ENCODE results near the gene IGFBP7.

The IGFBP7 gene

GRCh38 chr4:57020467-57021101 lies 89.6 kb downstream of the IGFBP7 start:
- TF ChIP-seq TAF1 (IDR thresholded peaks at IDR 0.05; ENCODE audit: borderline replicate concordance, insufficient read depth, low read length) = no peak
- TF ChIP-seq POLR2AphosphoS5 (IDR thresholded peaks at IDR 0.05; ENCODE audit: low read depth, low read length) = no peak
- TF ChIP-seq FOXP2 (optimal IDR thresholded peaks at IDR 0.05; ENCODE audit: borderline replicate concordance, extremely low read depth, extremely low read length, insufficient read depth) = no peak
- no peak for TF ChIP-seq SIN3A (IDR thresholded peaks at IDR 0.05; ENCODE audit: borderline replicate concordance, insufficient read depth, low read length)
- no peak for TF ChIP-seq REST (IDR thresholded peaks at IDR 0.05; ENCODE audit: insufficient read depth in 1 of 2, low read depth in 2 of 2, low read length in 2 of 2)

- no peak for TF ChIP-seq POLR2AphosphoS5 (IDR thresholded peaks at IDR 0.05; ENCODE audit: low read depth, low read length)
- TF ChIP-seq TAF1 (IDR thresholded peaks at IDR 0.05; ENCODE audit: borderline replicate concordance, insufficient read depth, low read length) = no peak
- TF ChIP-seq FOXP2 (optimal IDR thresholded peaks at IDR 0.05; ENCODE audit: borderline replicate concordance, extremely low read depth, extremely low read length, insufficient read depth) = no peak
- no peak for TF ChIP-seq REST (IDR thresholded peaks at IDR 0.05; ENCODE audit: insufficient read depth in 1 of 2, low read depth in 2 of 2, low read length in 2 of 2)
- no peak for TF ChIP-seq SIN3A (IDR thresholded peaks at IDR 0.05; ENCODE audit: borderline replicate concordance, insufficient read depth, low read length)
Measured at GRCh38 chr4:57018980-57019379, 91.2 kb downstream of the IGFBP7 start.

GRCh38 chr4:57013543-57014120 lies 96.6 kb downstream of the IGFBP7 start:
- TF ChIP-seq TAF1 (IDR thresholded peaks at IDR 0.05; ENCODE audit: borderline replicate concordance, insufficient read depth, low read length) = no peak
- no peak for TF ChIP-seq POLR2AphosphoS5 (IDR thresholded peaks at IDR 0.05; ENCODE audit: low read depth, low read length)
- TF ChIP-seq REST (IDR thresholded peaks at IDR 0.05; ENCODE audit: insufficient read depth in 1 of 2, low read depth in 2 of 2, low read length in 2 of 2) = no peak
- no peak for TF ChIP-seq SIN3A (IDR thresholded peaks at IDR 0.05; ENCODE audit: borderline replicate concordance, insufficient read depth, low read length)
- no peak for TF ChIP-seq FOXP2 (optimal IDR thresholded peaks at IDR 0.05; ENCODE audit: borderline replicate concordance, extremely low read depth, extremely low read length, insufficient read depth)

- TF ChIP-seq TAF1 (IDR thresholded peaks at IDR 0.05; ENCODE audit: borderline replicate concordance, insufficient read depth, low read length) = no peak
- no peak for TF ChIP-seq FOXP2 (optimal IDR thresholded peaks at IDR 0.05; ENCODE audit: borderline replicate concordance, extremely low read depth, extremely low read length, insufficient read depth)
- TF ChIP-seq SIN3A (IDR thresholded peaks at IDR 0.05; ENCODE audit: borderline replicate concordance, insufficient read depth, low read length) = no peak
- TF ChIP-seq REST (IDR thresholded peaks at IDR 0.05; ENCODE audit: insufficient read depth in 1 of 2, low read depth in 2 of 2, low read length in 2 of 2) = no peak
- TF ChIP-seq POLR2AphosphoS5 (IDR thresholded peaks at IDR 0.05; ENCODE audit: low read depth, low read length) = no peak
Measured at GRCh38 chr4:56999751-57000150, 110.4 kb downstream of the IGFBP7 start.
